Gastroesophageal sphincter (tissue), 4 donors: Measurements from ENCODE around the gene MSN. TPM values are rescaled to one million over a fixed set of nuclear protein-coding genes. Genes with fewer than 3 reads are reported as not detected.

Experiments used
- ATAC-seq: fragments of 150-250 bp; one replicate; pipeline ENCODE4 v1.9.1; 2016; ENCODE audit warnings: mild to moderate bottlenecking, moderate library complexity
- H3K27ac ChIP-seq, 4 donors: fragments of 200-600 bp; sonication (generic) in 3 of 4; 1 replicate in 3 of 4; 2 replicates in 1 of 4; pipeline ENCODE4 v1.5.1; 2016 to 2019
- H3K27me3 ChIP-seq: fragments of 200-600 bp; sonication (generic); one replicate; pipeline ENCODE4 v1.5.1; 2019
- H3K36me3 ChIP-seq, 2 donors: fragments of 200-600 bp; sonication (generic); one replicate each; pipeline ENCODE4 v1.5.1; 2019; ENCODE audit warnings: control low read depth in 1 of 2
- H3K4me1 ChIP-seq, 3 donors: fragments of 200-600 bp; sonication (generic); 1 replicate in 2 of 3; 2 replicates in 1 of 3; pipeline ENCODE4 v1.5.1; 2016 to 2019; ENCODE audit warnings: control low read depth in 2 of 3
- H3K4me3 ChIP-seq, 2 donors: fragments of 200-600 bp; sonication (generic); one replicate each; pipeline ENCODE4 v1.5.1; 2019; ENCODE audit warnings: mild to moderate bottlenecking in 1 of 2, moderate library complexity in 1 of 2
- H3K9me3 ChIP-seq, 3 donors: fragments of 200-600 bp; sonication (generic); one replicate each; pipeline ENCODE4 v1.5.1; 2017 to 2019; ENCODE audit warnings: control low read depth in 2 of 3
- CTCF ChIP-seq, 4 experiments: fragments of 200-600 bp in 2 of 4; fragments of 450-650 bp in 2 of 4; sonication (generic) in 1 of 4; IDR thresholded peaks; one replicate each; pipeline ENCODE4 v1.5.1; 2017 to 2019; ENCODE audit warnings: antibody characterized with exemption in 4 of 4, mild to moderate bottlenecking in 2 of 4, moderate library complexity in 2 of 4
- EP300 ChIP-seq: sonication (generic); formaldehyde crosslinking; IDR thresholded peaks from one replicate; pipeline ENCODE4 v1.6.1; 2017; ENCODE audit warnings: antibody characterized with exemption, mild to moderate bottlenecking
- POLR2A ChIP-seq, 2 donors: fragments of 450-650 bp; IDR thresholded peaks; one replicate each; pipeline ENCODE4 v1.6.1; 2017; ENCODE audit warnings: antibody characterized with exemption in 2 of 2, mild to moderate bottlenecking in 2 of 2, moderate library complexity in 1 of 2
- POLR2AphosphoS5 ChIP-seq: sonication (generic); formaldehyde crosslinking; IDR thresholded peaks from one replicate; pipeline ENCODE4 v1.6.1; 2017; ENCODE audit warnings: antibody characterized with exemption
- WGBS, 2 donors: methylation state at CpG; one replicate each; pipeline ENCODE4 v1.1.5; 2018; ENCODE audit warnings: low coverage in 1 of 2; 5-methylcytosine and 5-hydroxymethylcytosine counted together
- total RNA-seq, 4 donors: library from RNA; depleted of rRNA; stranded (reverse); fragments of >200 nt; gene quantifications; one replicate each; pipeline ENCODE4 v1.1.0, GENCODE V29; 2016

Gene MSN
- total RNA-seq, 4 donors from 2014 or later: 191 to 355 (median 269) TPM

- no peak for TF ChIP-seq CTCF (IDR thresholded peaks at IDR 0.05)
- TF ChIP-seq EP300: no peak
- no peak for TF ChIP-seq POLR2AphosphoS5
- TF ChIP-seq POLR2A (IDR thresholded peaks at IDR 0.05): no peak
- H3K27ac ChIP-seq: no peak overlapping the region
Observed at GRCh38 chrX:65723706-65724105, 56.3 kb downstream of the MSN start.

GRCh38 chrX:65726715-65727114, 59.3 kb downstream of the MSN start:
- TF ChIP-seq CTCF (IDR thresholded peaks at IDR 0.05) (no peak), POLR2AphosphoS5 (no peak), POLR2A (IDR thresholded peaks at IDR 0.05) (no peak), EP300 (no peak)
- Histone ChIP-seq H3K4me1 (peaks cover 0 to 29% (median 0%) of the 10 kb centered on the region in 3 donors), H3K36me3 (peaks cover 0 to 35% of the 10 kb centered on the region in 2 donors), H3K27ac (no peak overlapping the region), H3K9me3 (no peaks in the 10 kb centered on the region), H3K27me3 (no peaks in the 10 kb centered on the region), H3K4me3 (no peak overlapping the region)
- WGBS, 2 donors: no CpG with 5 or more reads among the region's 1 CpG
- ATAC-seq: no peak

More at GRCh38 chrX:65723706-65724105, 56.3 kb downstream of the MSN start:
- H3K4me3 ChIP-seq: no peak overlapping the region
- no peaks in the 10 kb centered on the region for H3K9me3 ChIP-seq
- 50 to 63% methylated on average over 2 of the region's 2 CpGs for WGBS, 2 donors
- H3K27me3 ChIP-seq: no peaks in the 10 kb centered on the region
- H3K36me3 ChIP-seq: peaks cover 0 to 10% of the 10 kb centered on the region in 2 donors
- ATAC-seq: no peak
- H3K4me1 ChIP-seq: peaks cover 0 to 29% (median 0%) of the 10 kb centered on the region in 3 donors

GRCh38 chrX:65731684-65732289, 64.3 kb downstream of the MSN start:
- H3K36me3 ChIP-seq: peaks cover 0 to 86% of the 10 kb centered on the region in 2 donors
- no peaks in the 10 kb centered on the region for H3K9me3 ChIP-seq
- peaks cover 0 to 4% (median 0%) of the 10 kb centered on the region in 3 donors for H3K4me1 ChIP-seq
- no peak for TF ChIP-seq POLR2A (IDR thresholded peaks at IDR 0.05)
- no peak for TF ChIP-seq EP300
- no peak for TF ChIP-seq POLR2AphosphoS5
- TF ChIP-seq CTCF (IDR thresholded peaks at IDR 0.05): no peak
- WGBS, 2 donors: 86% methylated on average over 1 of the region's 1 CpG; no CpG with 5 or more reads in 1 of the 2 donors
- no peak overlapping the region for H3K4me3 ChIP-seq
- H3K27ac ChIP-seq: no peak overlapping the region
- H3K27me3 ChIP-seq: no peaks in the 10 kb centered on the region
- no peak for ATAC-seq

- H3K9me3 ChIP-seq: no peaks in the 10 kb centered on the region
- peaks cover 0 to 66% of the 10 kb centered on the region in 2 donors for H3K36me3 ChIP-seq
- TF ChIP-seq POLR2A (IDR thresholded peaks at IDR 0.05): no peak
- no peak for TF ChIP-seq CTCF (IDR thresholded peaks at IDR 0.05)
- TF ChIP-seq POLR2AphosphoS5: no peak
- no peak for TF ChIP-seq EP300
- ATAC-seq: no peak
- no peak overlapping the region for H3K27ac ChIP-seq
- H3K27me3 ChIP-seq: no peaks in the 10 kb centered on the region
- H3K4me1 ChIP-seq: no peaks in the 10 kb centered on the region
- no peak overlapping the region for H3K4me3 ChIP-seq
Observed at GRCh38 chrX:65740909-65741308, 73.5 kb downstream of the MSN start.

GRCh38 chrX:65741823-65742222, 74.4 kb downstream of the MSN start:
- ATAC-seq: no peak
- Histone ChIP-seq H3K4me1 (no peaks in the 10 kb centered on the region), H3K36me3 (peaks cover 0 to 57% of the 10 kb centered on the region in 2 donors), H3K4me3 (no peak overlapping the region), H3K27ac (no peak overlapping the region), H3K9me3 (no peaks in the 10 kb centered on the region), H3K27me3 (no peaks in the 10 kb centered on the region)
- 63 to 88% methylated on average over 2 of the region's 2 CpGs for WGBS, 2 donors
- TF ChIP-seq POLR2AphosphoS5: no peak
- no peak for TF ChIP-seq POLR2A (IDR thresholded peaks at IDR 0.05)
- no peak for TF ChIP-seq EP300
- no peak for TF ChIP-seq CTCF (IDR thresholded peaks at IDR 0.05)
